HG03108 (cell line): ENCODE results near the gene ALG11.

Experiments used
- ATAC-seq: cut with Tn5 transposase; IDR thresholded peaks from one replicate; pipeline ENCODE4 v1.9.1; 2021; ENCODE audit warnings: moderate library complexity; ENCODE audit not compliant: unreplicated experiment

Gene ALG11

DNA sequence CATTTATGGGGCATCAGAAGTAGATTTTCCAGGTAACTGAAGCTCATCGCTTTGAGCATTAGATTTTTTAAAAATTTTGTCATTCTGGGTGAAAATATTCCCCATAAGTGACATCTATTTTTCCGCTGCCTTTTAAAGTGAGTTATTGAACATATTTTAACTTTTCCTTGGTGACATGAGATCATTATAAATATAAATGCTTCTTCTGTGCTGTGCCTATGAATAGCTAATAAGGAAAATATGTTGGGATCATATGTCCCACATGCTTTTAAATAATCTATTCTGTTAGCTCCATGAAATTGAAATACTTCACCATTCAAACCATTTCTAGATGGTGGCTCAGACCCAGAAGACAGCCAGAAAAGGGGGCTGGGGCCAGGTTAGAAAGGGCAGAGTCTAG lies 15.0 kb upstream of the ALG11 start:
- no peak for ATAC-seq

DNA sequence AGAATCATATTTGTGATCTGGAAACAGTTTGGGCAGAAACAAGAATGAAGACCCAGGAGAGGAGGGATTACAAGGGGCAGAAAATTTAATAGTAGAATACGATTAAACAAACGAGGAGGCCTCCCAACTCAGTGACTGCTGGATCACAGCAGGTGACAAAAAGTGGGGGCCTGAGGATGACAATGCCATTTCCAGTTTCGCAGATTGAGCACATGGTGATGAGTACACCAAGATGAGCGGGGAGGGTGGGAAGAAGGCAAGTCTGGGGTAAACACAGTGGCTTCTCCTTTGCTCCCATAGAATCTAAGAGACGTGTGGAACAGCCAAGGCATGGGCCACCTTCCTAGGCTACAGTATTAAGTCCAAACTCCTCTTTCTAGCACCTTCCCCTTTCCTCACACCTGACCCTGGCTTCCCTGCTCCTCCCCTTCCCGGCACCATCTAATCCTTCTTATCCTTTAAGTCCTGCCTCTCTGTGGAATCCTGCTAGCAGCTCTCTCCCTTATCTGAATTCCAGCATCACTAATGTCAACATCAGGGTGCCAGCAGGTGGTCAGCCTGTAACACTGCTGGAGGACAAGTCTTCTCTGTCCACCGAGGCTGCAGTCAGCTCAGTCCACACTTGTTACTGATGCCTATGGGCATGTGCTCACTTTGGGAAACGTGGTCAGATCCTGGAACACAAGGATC lies 14.4 kb upstream of the ALG11 start:
- no peak for ATAC-seq

DNA sequence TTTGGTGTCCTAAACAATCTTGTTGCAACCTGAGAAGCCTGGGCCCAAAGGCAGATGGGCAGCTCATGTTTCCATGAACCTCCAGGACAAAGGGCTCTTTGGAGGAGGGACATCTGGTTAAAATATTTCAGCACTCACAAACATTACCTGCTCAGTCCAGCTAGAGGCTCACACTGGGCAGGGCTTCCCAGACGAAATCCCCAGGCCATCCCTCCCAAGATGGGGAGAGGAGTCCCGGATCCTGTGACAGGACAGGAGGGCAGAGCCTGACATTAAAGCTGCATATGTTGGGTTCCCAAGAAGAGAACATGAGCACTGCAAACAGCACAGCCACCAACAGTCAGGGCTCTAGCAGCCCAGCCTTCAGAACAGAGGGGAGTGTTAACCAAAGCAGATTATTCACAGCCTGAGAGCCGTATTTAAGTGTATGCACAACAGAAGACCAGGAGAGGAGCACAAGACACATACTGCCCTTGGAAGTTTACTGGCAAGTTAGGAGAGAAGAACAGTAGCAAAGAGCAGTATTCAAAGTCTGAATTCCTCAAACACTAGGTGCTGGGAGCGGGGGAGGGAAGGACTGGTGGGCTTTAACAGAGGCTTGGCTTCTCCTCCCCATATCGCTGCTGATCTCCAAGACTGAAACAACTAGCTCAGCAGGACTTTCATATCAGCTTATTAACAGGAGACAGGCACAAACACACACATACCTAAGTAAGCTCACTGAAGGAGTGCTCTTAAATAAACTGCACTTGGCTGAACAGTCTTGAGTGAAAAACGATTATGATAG lies 13.3 kb upstream of the ALG11 start:
- no peak for ATAC-seq

DNA sequence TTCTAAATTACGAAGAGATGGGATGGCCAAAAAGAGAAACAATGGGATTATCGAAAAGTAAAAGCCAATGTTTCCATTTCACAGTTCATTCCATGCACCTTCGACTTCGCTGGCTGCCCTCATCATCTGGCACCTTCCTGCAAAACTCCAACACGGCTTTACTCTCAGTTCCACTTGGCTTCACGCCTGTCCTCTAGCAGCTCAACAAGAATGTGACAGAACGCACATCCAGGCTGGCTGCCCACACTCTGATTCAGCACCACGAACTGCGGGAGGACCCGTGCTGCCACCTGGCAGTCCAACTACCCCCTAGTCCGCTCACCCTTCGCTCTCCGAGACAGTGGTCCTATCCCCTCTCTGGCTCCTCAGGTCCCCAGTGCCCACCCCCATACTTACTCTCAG lies 12.7 kb upstream of the ALG11 start:
- no peak for ATAC-seq

DNA sequence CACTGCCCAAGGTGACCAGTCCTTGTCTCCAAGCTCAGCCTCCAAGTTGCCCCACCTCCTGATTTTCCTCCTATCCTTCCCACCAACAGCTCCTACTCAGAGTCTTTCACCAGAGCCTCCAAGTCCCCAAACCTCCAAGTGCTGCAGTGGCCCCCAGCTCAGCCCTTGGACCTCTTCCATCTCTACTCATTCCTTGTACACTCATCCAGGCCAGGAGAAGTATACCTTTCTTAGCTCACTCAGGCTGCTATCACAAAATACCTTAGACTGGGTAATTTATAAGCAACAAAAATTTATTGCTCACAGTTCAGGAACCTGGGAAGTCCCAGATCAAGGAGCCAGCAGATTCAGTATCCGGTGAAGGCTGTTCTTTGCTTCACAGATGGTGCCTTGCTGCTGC lies 12.3 kb upstream of the ALG11 start:
- no peak for ATAC-seq

DNA sequence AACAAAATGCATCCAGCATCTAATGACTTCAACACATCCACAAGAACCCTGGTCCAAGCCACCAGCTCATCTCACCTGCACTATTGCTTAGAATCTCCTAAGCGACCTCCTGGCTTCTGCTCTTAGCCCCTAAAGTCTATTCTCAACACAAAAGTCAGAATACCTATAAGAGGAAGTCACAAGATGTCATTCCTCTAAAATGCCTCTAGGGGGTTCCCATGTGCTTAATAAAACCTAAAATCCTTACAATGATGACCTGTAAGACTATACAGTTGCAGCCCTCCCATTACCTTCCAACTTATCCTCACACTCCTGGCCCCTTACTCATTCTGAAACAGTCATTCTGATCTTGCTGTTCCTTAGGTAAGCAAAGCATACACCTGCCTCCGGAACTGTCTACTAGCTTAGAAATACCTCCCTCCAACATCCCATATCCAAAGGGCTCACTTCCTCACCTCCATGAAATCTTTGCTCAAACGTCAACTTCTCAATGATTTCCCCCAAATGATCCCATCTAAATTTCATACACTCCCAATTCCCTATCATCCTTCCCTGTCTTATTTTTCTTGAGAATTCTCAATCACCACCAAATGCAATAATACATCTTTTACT lies 11.0 kb upstream of the ALG11 start:
- ATAC-seq, result peak; percentile 78

DNA sequence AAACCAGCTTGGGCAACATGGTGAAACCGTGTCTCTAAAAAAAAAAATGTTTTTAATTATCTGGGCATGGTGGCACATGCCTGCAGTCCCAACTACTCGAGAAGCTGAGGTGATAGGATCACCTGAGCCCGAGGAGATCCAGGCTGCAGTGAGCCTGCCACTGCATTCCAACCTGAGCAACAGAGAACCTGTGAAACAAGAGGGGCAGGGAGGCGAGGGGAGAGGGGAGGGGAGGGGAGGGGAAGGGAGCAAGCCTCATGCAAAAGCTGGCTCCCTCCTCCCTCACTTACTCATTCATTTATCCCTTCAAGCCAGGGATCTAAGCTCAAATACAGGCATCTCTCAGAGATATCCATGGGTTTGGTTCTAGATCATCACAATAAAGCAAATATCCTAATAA lies 9.8 kb upstream of the ALG11 start:
- no peak for ATAC-seq

DNA sequence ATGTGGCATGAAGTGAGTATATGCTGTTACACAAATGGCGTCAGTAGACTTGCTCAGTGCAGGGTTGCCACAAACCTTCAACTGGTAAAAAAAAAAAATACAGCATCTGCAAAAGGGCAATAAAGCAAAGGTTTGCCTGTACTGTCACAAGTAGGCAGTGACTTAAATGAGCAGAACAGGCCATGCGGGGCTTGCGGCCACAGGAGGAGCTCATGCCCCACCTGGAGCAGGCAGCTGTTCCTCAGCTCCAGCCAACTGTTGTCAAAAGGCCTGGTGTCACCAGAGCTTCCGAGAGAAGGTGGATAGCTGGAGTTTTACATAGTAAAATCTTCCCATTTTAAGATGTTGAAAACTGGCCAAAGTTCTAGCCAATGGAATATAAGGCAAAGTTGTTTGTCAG lies 8.7 kb upstream of the ALG11 start:
- ATAC-seq, result no peak

DNA sequence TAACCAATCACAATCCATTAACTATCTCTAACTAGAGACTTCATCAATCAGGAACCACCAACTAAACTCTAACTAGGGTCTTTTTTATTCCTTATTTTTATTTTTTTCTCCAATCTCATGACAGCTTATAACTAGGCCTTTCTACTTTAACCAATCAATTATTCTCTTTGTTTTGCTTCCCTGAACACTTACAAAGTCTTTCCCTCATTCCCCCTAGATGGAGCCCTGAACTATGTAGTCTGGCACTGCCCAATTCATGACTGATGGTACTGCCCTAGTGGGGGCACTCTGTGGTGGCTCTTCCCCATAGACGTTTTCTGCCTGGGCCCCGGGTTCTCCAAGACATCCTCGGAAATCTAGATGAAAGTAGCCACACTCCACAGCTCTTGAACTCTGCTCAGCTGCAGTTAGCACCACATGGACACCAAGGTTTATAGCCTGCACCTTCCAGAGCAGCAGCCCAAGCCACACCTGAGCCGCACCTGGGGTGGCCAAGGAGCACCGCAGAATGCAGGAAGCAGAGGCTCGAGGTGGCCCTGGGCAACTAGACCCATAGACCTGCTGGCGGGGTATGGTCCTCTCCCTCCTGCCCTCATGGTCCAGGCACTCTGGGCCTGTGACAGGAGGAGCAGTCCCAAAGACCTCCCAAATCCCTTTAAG lies 7.6 kb upstream of the ALG11 start:
- ATAC-seq, result no peak

DNA sequence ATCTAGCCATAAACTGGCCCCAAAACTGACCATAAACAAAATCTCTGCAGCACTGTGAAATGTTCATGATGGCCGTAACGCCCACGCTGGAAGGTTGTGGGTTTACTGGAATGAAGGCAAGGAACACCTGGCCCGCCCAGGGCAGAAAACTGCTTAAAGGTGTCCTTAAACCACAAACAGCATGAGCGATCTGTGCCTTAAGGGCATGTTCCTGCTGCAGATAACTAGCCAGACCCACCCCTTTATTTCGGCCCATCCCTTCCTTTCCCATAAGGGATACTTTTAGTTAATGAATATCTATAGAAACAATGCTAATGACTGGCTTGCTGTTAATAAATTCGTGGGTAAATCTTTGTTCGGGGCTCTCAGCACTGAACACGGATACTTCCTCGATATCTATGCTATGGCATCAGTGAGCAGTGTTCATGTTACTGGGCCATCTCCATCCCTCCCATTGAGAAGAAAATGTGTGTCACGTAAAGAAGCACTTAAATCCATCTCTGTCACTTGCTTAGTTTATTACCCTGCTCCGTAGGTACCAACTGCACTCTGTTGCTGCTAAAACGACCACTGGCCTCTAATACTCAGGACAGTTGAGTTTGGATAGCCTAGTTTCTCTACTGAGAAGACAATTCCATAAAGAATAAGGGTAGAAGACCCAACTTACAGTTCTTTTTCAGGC lies 6.2 kb upstream of the ALG11 start:
- ATAC-seq, result no peak

DNA sequence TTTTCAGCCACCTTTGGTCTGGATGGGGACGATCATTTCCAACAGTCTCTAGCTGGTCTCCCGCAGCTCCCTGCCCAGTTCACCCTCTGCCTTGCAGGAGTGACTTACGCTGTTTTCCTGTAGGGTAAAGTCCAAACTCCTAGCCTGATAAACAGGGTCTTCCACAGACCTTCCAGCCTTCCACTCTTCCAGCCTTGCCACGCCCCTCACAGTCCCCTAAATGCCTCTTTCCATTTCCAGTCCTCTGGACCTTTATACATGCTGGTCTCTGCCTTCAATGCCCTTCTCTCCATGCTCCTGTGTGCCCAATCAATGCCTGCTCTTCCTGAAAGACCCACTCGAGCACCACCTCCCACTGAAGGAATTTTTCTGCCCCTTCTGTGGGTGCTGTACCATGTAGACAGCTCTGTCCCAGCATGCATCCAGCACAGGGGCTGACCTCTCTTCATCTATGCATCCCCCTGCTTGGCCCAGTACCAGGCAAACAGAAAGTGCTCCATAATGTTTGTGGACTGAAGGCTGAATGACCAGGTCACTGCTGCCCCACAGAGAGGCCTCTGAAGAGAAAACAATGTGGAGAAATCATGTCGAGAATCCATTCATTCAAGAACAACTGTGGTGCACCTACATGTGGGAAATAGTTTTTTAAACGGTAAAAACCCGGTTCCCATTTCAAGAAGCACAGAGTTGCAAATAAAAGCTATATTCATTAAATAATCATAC lies 5.5 kb upstream of the ALG11 start:
- ATAC-seq, result no peak

DNA sequence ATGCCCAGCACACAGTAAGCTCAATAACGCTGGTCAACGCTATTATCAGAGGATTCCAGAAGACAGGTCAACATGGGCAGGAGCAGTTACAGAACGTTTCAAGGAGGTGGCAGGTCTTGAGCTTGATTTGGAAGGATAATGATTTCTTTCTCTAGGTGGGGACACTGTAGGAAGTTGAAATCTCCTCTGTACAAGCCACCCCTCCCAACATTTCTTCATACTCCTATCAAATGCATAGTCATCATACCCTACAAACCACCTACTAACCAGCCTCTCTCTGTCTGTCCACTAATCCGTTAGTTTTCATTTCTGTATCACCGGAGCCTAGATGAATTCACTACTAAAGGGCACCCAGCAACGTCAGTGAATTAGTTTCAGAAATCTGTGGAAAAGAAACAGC lies 2.3 kb upstream of the ALG11 start:
- ATAC-seq, result no peak

DNA sequence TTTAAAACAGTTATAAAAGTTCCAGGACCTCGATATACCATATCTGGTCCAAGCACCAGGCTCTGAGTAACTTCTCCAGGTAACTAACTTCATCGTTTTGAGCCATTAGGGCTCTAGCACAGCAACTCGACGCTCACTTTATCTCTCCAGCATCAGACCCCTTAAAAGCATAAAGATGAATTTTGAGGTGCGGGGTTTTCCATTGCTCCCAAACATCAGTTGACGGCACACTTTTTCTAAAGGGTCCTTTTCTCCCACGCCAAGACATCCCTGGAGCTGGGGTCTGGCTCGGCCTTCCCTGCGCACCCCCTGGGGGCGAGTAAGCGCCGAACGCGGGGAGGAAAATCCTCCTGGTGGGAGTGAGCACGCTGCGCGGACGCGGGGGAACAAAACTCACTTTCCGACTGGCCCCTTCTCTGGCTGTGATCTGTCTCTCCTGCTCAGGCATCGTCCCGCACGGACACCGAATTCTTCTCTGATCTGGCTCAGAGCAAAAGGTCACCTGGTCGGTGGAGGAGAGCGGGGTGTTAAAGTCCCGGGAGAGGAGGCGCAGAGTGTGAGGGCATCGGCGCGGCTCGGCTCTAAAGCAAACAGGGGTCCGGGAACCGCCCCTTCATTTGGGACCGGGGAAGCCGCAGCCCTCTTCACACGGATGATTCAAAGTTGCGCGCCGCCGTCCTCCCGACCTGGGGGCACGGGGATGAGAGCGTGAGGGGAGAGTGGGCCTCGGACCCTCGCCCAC lies 1.1 kb upstream of the ALG11 start, which contains the start of gene ATP7B:
Gene ATP7B, minus strand, starts transcription at position 561 of the 742 bp plus-strand sequence. Its CDS starts 113 bp downstream, at position 448.
- no peak for ATAC-seq

DNA sequence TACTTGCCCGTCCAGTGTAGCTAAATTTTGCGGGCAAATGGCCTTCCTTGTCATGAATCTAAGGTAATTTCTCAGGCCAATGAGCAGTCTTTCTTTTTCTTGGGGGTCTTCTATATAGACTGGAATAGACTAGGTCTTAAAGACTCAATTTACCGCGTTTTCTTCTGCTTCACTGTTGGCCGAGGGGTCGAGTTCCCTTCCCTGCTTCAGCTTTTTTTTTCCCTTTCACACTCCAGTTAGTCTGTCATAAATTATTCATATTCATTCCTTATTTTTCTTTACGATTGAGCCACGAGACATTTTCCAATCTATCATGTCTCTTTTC lies 276 bp downstream of the ALG11 start:
- ATAC-seq, result no peak

DNA sequence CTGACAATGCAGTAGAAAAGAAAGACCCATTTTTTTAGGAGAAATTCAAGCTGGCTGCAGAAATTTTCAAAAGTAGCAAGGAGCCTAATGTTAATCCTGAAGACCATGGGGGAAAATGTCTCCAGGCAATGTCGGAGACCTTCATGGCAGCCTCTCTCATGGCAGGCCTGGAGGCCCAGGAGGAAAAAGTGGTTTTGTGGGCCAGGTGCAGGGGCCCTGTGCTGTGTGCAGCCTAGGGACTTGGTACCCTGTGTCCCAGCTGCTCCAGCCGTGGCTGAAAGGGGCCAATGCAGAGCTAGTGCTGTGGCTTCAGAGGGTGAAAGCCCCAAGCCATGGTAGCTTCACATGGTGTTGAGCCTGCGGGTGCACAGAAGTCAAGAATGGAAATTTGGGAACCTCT lies 4.1 kb downstream of the ALG11 start:
- ATAC-seq, result no peak

DNA sequence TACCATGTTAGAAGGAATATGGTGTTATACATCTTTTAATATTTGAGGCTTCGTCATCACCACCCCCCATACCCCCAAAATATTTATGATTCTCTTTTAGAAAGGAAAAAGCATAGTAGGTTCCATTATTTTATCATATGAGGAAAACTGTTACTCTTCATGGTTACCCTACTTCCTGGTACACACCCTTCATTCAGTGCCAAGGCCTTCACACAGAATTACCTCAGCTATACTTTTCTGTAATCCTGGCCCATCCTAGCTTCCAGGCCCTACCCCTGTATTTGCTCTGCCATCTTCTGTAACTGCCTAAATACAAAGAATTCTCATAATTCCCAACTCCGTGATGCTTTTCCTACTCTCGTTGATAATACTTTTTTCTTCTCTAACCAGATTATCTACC lies 8.0 kb downstream of the ALG11 start:
- no peak for ATAC-seq

DNA sequence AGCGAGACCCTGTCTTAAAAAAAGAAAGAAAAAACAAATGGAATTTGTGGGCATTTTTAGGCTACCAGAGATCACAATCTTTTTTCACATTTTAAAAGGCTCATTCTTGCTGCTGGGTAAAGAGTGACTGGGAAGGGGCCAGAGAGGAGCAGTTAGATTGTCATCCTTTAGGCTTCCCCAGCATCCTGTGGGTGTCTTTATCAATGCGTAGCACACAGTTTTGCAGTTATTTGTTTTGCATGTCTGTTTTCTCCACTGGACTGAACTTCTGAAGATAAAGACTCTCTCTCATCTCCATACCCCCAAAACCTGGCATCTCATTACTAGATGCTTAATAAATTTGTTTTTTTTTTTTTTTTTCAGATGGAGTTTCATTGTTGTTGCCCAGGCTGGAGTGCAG lies 10.2 kb downstream of the ALG11 start:
- no peak for ATAC-seq

DNA sequence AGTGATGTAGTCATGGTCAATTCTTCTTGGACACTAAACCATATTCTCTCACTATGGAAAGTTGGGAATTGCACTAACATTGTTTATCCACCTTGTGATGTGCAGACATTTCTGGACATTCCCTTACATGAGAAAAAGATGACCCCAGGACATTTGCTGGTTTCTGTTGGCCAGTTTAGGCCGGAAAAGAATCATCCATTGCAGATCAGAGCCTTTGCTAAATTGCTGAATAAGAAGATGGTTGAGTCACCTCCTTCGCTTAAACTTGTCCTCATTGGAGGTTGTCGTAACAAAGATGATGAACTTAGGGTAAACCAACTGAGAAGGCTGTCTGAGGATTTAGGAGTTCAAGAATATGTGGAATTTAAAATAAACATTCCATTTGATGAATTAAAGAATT lies 12.3 kb downstream of the ALG11 start, which contains the start of gene UTP14C:
Gene UTP14C, plus strand, starts transcription at position 211 of the 400 bp plus-strand sequence. CDS start 4,114 bp downstream, outside the sequence.
- ATAC-seq, result no peak

DNA sequence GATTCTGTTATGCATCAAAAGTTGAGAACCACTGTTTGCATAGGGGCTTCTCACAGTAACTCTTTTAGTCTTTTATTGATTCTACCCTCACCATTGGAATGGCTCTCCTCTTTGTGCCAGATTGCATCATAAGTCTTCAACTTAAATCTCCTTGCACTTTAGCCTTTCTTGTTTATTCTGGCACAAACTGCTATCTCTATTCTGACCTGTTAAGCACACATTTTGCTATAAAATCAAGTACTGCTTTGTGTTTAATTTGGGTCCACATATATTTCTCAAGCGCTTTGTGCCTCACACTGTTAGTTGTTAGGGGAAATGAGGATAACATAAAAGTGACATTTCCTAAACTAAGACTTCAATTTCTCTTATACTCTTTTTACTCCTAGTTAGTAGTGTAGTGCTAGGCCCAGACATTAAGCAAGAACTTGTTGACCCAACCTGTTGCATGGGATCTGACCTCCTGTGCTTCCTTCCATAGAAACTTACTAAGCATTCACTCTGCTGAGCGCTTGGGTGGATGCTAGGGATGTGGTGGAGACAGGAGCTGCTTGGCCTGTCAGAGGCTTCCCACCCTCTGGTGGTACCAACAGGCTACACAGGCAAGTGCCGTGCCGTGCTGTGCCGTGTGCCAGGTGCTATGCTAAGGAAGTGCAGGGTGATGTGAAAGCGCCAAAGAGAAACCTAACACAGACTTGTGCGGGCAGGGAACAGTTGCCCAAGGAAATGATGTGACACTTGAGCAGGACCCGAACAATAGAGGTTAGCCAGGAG lies 13.5 kb downstream of the ALG11 start:
- no peak for ATAC-seq
